Erythroblast (primary cell): Measurements from ENCODE around the gene ZNF169.
"Not testable (repeated sequence)": the region's sequence is repeated elsewhere in the genome, so short reads cannot be mapped to it uniquely, and the experiment has no call there.

ENCODE experiments used
- GATA1 ChIP-seq: IDR thresholded peaks from 2 replicates; pipeline ENCODE4 v1.6.1; 2011; ENCODE audit warnings: low read depth, mild to moderate bottlenecking, control low read depth, low read length, moderate library complexity
- POLR2A ChIP-seq: IDR thresholded peaks from 2 replicates; pipeline ENCODE4 v1.6.1; 2011; ENCODE audit warnings: mild to moderate bottlenecking, low read length

GRCh38 chr9:94338723-94339122 is 79.6 kb downstream of the ZNF169 start:
- TF ChIP-seq POLR2A, GATA1: not testable (repeated sequence)
